ENCODE results near the gene PEAR1. TPM values are rescaled to one million over a fixed set of nuclear protein-coding genes. Genes with fewer than 3 reads are reported as not detected.

PEAR1 gene
- total RNA-seq, 1 donor from 2014 or later: 14.8 TPM

GRCh38 chr1:156897078-156897825 lies 3.7 kb downstream of the PEAR1 start:
- Histone ChIP-seq H3K27ac (peak overlapping the region; percentile 71), H3K27me3 (ENCODE audit: low read depth) (peaks cover 17% of the 10 kb centered on the region), H3K36me3 (no peaks in the 10 kb centered on the region), H3K4me1 (peaks cover 67% of the 10 kb centered on the region), H3K9me3 (no peaks in the 10 kb centered on the region), H3K4me3 (peak overlapping the region; percentile 63)
- intact Hi-C loops (cut with DNase I): no loop called here
- DNase-seq (no peak), ATAC-seq (no peak)
- TF ChIP-seq, protein P1, sequence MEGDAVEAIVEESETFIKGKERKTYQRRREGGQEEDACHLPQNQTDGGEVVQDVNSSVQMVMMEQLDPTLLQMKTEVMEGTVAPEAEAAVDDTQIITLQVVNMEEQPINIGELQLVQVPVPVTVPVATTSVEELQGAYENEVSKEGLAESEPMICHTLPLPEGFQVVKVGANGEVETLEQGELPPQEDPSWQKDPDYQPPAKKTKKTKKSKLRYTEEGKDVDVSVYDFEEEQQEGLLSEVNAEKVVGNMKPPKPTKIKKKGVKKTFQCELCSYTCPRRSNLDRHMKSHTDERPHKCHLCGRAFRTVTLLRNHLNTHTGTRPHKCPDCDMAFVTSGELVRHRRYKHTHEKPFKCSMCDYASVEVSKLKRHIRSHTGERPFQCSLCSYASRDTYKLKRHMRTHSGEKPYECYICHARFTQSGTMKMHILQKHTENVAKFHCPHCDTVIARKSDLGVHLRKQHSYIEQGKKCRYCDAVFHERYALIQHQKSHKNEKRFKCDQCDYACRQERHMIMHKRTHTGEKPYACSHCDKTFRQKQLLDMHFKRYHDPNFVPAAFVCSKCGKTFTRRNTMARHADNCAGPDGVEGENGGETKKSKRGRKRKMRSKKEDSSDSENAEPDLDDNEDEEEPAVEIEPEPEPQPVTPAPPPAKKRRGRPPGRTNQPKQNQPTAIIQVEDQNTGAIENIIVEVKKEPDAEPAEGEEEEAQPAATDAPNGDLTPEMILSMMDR (IDR thresholded peaks at IDR 0.05): no peak

GRCh38 chr1:156898161-156898566 lies 4.6 kb downstream of the PEAR1 start:
- H3K4me1 ChIP-seq: peaks cover 63% of the 10 kb centered on the region
- H3K27me3 ChIP-seq (ENCODE audit: low read depth): peaks cover 15% of the 10 kb centered on the region
- peak; percentile 28 to 49 for ATAC-seq
- H3K27ac ChIP-seq: peak overlapping the region; percentile 71
- DNase-seq: peak; percentile 63
- intact Hi-C loops (cut with DNase I): no loop called here
- TF ChIP-seq, protein P1 (IDR thresholded peaks at IDR 0.05): no peak
- H3K36me3 ChIP-seq: no peaks in the 10 kb centered on the region
- H3K4me3 ChIP-seq: peak overlapping the region; percentile 5
- no peaks in the 10 kb centered on the region for H3K9me3 ChIP-seq

GRCh38 chr1:156898971-156899664 lies 5.6 kb downstream of the PEAR1 start:
- DNase-seq (peak; percentile 32), ATAC-seq (no peak)
- Histone ChIP-seq H3K4me1 (peaks cover 61% of the 10 kb centered on the region), H3K27ac (no peak overlapping the region), H3K27me3 (ENCODE audit: low read depth) (peaks cover 5% of the 10 kb centered on the region), H3K9me3 (no peaks in the 10 kb centered on the region), H3K4me3 (peak overlapping the region; percentile 5), H3K36me3 (no peaks in the 10 kb centered on the region)
- TF ChIP-seq, protein P1 (IDR thresholded peaks at IDR 0.05): no peak
- intact Hi-C loops (cut with DNase I): no loop called here

GRCh38 chr1:156899956-156900718 lies 6.6 kb downstream of the PEAR1 start:
- no peak for ATAC-seq
- H3K27ac ChIP-seq: no peak overlapping the region
- TF ChIP-seq, protein P1 (IDR thresholded peaks at IDR 0.05): no peak
- H3K9me3 ChIP-seq: no peaks in the 10 kb centered on the region
- intact Hi-C loops (cut with DNase I): no loop called here
- no peaks in the 10 kb centered on the region for H3K27me3 ChIP-seq (ENCODE audit: low read depth)
- H3K36me3 ChIP-seq: no peaks in the 10 kb centered on the region
- DNase-seq: peak; percentile 17
- no peak overlapping the region for H3K4me3 ChIP-seq
- H3K4me1 ChIP-seq: peaks cover 62% of the 10 kb centered on the region

GRCh38 chr1:156900896-156901589 lies 7.5 kb downstream of the PEAR1 start:
- peaks cover 4% of the 10 kb centered on the region for H3K36me3 ChIP-seq
- no peaks in the 10 kb centered on the region for H3K9me3 ChIP-seq
- H3K27me3 ChIP-seq (ENCODE audit: low read depth): no peaks in the 10 kb centered on the region
- H3K4me1 ChIP-seq: peaks cover 54% of the 10 kb centered on the region
- DNase-seq: peak; percentile 42
- ATAC-seq: no peak
- no peak overlapping the region for H3K4me3 ChIP-seq
- intact Hi-C loops (cut with DNase I): no loop called here
- no peak overlapping the region for H3K27ac ChIP-seq
- TF ChIP-seq, protein P1 (IDR thresholded peaks at IDR 0.05): no peak

Data from lower lobe of right lung (tissue), 2 donors.